ENCODE data around the gene ATP2B2. TPM values are rescaled to one million over a fixed set of nuclear protein-coding genes. Genes with fewer than 3 reads are reported as not detected.

Gene ATP2B2
- total and polyA plus RNA-seq, 2 donors (not counting 1 experiment from before 2014, with no cell fraction given), result not detected

GRCh38 chr3:10283638-10284037 is 221.7 kb downstream of the ATP2B2 start:
- Histone ChIP-seq H3K79me2 (ENCODE audit: control insufficient read depth, insufficient read depth, low read length) (no peaks in the 10 kb centered on the region), H3K4me1 (ENCODE audit: control insufficient read depth in 2 of 2, insufficient read depth in 2 of 2, low read length in 2 of 2) (peaks cover 0 to 14% of the 10 kb centered on the region in 2 donors), H2AFZ (ENCODE audit: insufficient read depth, low read depth, low read length, poor library complexity, severe bottlenecking) (no peak overlapping the region), H4K20me1 (ENCODE audit: control insufficient read depth, insufficient read depth, low read length, poor library complexity, severe bottlenecking) (no peaks in the 10 kb centered on the region), H3K4me2 (replicated peaks; ENCODE audit: low read depth, low read length, poor library complexity, severe bottlenecking) (no peak overlapping the region), H3K9me3 (ENCODE audit: control extremely low read depth in 1 of 3, control insufficient read depth in 2 of 3, insufficient read depth in 1 of 3, low read length in 2 of 3) (no peaks in the 10 kb centered on the region), H3K27ac (ENCODE audit: low read length in 2 of 2) (no peak overlapping the region), H3K9ac (ENCODE audit: low read length) (no peak overlapping the region), H3K36me3 (replicated peaks in 1 of 2; ENCODE audit: control extremely low read depth in 1 of 2, control insufficient read depth in 1 of 2, extremely low read depth in 1 of 2, insufficient read depth in 2 of 2, low read length in 1 of 2) (peaks cover 0 to 46% of the 10 kb centered on the region in 2 experiments), H3K4me3 (ENCODE audit: control extremely low read depth in 1 of 5, extremely low read depth in 1 of 5, insufficient read depth in 1 of 5, low read depth in 2 of 5, low read length in 4 of 5) (no peak overlapping the region), H3K27me3 (replicated peaks in 1 of 4; ENCODE audit: control extremely low read depth in 1 of 4, control insufficient read depth in 3 of 4, insufficient read depth in 4 of 4, low read length in 3 of 4) (no peaks in the 10 kb centered on the region)
- WGBS (ENCODE audit: insufficient coverage), result 94% methylated on average over 5 of the region's 5 CpGs
- no peak overlapping the region for H3K4me3 Mint-ChIP-seq
- intact Hi-C loops (cut with micrococcal nuclease), result no loop called here
- ChIA-PET POLR2A (no interaction called here), CTCF (interaction anchor here (0.6 to 1.0 kb wide), 2 partner anchors 20 to 22 kb away, joined by 3 read pairs; no protein-coding TSS in a partner anchor)
- no peak for ATAC-seq (ENCODE audit: low read depth)
- no peaks in the 10 kb centered on the region for H3K9me3 Mint-ChIP-seq (ENCODE audit: insufficient read depth)
- H3K4me1 Mint-ChIP-seq, result peaks cover 11% of the 10 kb centered on the region
- H3K27me3 Mint-ChIP-seq, result no peaks in the 10 kb centered on the region
- no peak overlapping the region for H3K27ac Mint-ChIP-seq
- TF ChIP-seq CTCF (IDR thresholded peaks at IDR 0.05) (no peak), EZH2 (IDR thresholded peaks at IDR 0.05; ENCODE audit: borderline replicate concordance, insufficient read depth, low read depth, low read length, poor library complexity, severe bottlenecking) (no peak)
- no peak for DNase-seq

- POLR2A ChIA-PET, result no interaction called here
Observed at GRCh38 chr3:10281951-10282350, 223.4 kb downstream of the ATP2B2 start.

More at GRCh38 chr3:10281951-10282350, 223.4 kb downstream of the ATP2B2 start:
- Histone ChIP-seq H3K27ac (ENCODE audit: low read length in 2 of 2) (no peak overlapping the region), H3K9me3 (ENCODE audit: control extremely low read depth in 1 of 3, control insufficient read depth in 2 of 3, insufficient read depth in 1 of 3, low read length in 2 of 3) (no peaks in the 10 kb centered on the region), H3K36me3 (replicated peaks in 1 of 2; ENCODE audit: control extremely low read depth in 1 of 2, control insufficient read depth in 1 of 2, extremely low read depth in 1 of 2, insufficient read depth in 2 of 2, low read length in 1 of 2) (peaks cover 0 to 55% of the 10 kb centered on the region in 2 experiments), H3K4me1 (ENCODE audit: control insufficient read depth in 2 of 2, insufficient read depth in 2 of 2, low read length in 2 of 2) (peaks cover 0 to 14% of the 10 kb centered on the region in 2 donors), H3K4me2 (replicated peaks; ENCODE audit: low read depth, low read length, poor library complexity, severe bottlenecking) (no peak overlapping the region), H3K79me2 (ENCODE audit: control insufficient read depth, insufficient read depth, low read length) (peaks cover 6% of the 10 kb centered on the region), H3K4me3 (ENCODE audit: control extremely low read depth in 1 of 5, extremely low read depth in 1 of 5, insufficient read depth in 1 of 5, low read depth in 2 of 5, low read length in 4 of 5) (no peak overlapping the region), H2AFZ (ENCODE audit: insufficient read depth, low read depth, low read length, poor library complexity, severe bottlenecking) (no peak overlapping the region), H3K9ac (ENCODE audit: low read length) (no peak overlapping the region), H3K27me3 (replicated peaks in 1 of 4; ENCODE audit: control extremely low read depth in 1 of 4, control insufficient read depth in 3 of 4, insufficient read depth in 4 of 4, low read length in 3 of 4) (no peaks in the 10 kb centered on the region), H4K20me1 (ENCODE audit: control insufficient read depth, insufficient read depth, low read length, poor library complexity, severe bottlenecking) (peaks cover 7% of the 10 kb centered on the region)
- Mint-ChIP-seq H3K4me3 (no peak overlapping the region), H3K27me3 (no peaks in the 10 kb centered on the region), H3K4me1 (peaks cover 11% of the 10 kb centered on the region), H3K27ac (no peak overlapping the region), H3K9me3 (ENCODE audit: insufficient read depth) (no peaks in the 10 kb centered on the region)
- DNase-seq (no peak), ATAC-seq (ENCODE audit: low read depth) (no peak)
- intact Hi-C loops (cut with micrococcal nuclease), result no loop called here
- CTCF ChIA-PET, result no interaction called here
- TF ChIP-seq EZH2 (IDR thresholded peaks at IDR 0.05; ENCODE audit: borderline replicate concordance, insufficient read depth, low read depth, low read length, poor library complexity, severe bottlenecking) (no peak), CTCF (IDR thresholded peaks at IDR 0.05) (no peak)
- no CpG with 5 or more reads among the region's 5 CpGs for WGBS (ENCODE audit: insufficient coverage)

Measured in B cell (primary cell).